ENCODE results near the gene KCNH4.
"Not testable (repeated sequence)": the region's sequence is repeated elsewhere in the genome, so short reads cannot be mapped to it uniquely, and the experiment has no call there.

The KCNH4 gene

DNA sequence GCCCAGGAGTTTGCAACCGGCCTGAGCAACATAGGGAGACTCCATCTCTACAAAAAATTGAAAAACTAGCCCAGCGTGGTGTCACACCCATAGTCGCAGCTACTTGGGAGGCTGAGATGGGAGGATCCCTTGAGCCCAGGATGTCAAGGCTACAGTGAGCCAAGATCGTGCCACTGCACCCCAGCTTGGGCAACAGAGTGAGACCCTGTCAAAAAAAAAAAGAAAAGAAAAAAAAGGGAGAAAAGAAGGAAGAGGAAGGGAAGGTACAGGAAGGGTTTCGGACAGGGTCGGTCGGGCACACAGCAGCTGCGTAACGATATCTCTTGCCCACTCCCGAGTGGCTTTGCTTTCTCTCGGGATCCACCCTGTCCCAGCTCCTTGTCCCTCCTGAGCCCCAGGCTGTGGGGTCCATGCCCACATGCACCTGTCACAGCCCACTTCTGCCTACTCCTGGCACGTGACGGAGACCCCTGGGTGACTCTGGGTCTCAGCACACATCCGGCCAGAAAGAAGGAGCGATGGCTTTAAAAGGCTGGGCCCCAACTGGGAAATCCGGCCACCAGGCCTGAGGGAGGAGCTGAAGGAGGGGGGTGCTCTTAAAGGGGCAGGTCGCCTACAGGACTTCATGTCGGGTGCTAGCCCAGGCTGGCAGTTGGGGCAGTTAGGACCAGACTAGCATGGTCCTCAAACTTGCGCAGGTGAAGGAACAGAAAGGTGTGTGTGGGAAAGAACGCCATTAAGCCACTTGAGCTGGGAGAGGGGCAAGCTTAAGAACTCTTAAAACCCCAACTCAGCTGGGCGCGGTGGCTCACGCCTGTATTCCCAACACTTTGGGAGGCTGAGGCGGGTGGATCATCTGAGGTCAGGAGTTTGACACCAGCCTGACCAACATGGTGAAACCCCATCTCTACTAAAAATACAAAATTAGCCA lies 13.3 kb upstream of the KCNH4 start, which contains the start of gene GHDC:
Gene GHDC (minus strand): TSS at position 526 of the 931 bp plus-strand sequence. CDS start 913 bp downstream, outside the sequence.
- DNase-seq = peak; percentile 81 to 83

DNA sequence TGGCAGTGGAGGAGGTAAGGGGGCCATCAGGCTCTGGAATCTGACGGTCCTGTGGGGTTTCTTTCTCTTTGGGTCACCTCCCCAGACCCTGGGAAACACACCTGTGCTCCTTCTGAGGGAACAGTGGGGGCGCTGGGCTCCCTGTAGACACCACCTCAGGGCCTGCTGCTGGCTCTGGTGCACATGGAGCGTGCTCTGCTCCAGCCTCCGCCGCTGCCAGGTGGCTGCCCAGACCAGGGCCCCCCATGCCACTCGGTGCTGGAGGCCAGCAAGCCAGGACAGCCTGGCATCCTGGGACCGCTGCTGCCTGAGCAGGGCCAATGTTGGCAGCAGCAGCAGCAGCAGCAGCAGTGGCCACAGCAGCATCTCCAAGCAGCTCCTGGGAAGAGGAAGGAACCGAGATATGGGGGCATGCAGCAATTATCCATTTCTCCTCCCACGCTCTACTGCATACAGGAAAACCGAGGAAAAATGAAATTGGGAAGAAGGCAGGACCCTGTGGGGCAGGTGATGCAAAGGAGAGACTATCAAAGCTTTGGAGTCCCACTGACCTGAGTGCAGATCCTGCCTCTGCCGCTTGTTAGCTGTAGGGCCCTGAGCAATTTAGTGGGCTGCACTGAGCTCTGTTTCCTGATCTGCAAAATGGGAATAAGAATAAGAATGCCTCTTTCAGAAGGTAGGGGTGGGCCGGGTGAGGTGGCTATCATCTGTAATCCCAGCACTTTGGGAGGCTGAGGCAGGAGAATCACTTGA lies 12.4 kb upstream of the KCNH4 start:
- no peak for DNase-seq

DNA sequence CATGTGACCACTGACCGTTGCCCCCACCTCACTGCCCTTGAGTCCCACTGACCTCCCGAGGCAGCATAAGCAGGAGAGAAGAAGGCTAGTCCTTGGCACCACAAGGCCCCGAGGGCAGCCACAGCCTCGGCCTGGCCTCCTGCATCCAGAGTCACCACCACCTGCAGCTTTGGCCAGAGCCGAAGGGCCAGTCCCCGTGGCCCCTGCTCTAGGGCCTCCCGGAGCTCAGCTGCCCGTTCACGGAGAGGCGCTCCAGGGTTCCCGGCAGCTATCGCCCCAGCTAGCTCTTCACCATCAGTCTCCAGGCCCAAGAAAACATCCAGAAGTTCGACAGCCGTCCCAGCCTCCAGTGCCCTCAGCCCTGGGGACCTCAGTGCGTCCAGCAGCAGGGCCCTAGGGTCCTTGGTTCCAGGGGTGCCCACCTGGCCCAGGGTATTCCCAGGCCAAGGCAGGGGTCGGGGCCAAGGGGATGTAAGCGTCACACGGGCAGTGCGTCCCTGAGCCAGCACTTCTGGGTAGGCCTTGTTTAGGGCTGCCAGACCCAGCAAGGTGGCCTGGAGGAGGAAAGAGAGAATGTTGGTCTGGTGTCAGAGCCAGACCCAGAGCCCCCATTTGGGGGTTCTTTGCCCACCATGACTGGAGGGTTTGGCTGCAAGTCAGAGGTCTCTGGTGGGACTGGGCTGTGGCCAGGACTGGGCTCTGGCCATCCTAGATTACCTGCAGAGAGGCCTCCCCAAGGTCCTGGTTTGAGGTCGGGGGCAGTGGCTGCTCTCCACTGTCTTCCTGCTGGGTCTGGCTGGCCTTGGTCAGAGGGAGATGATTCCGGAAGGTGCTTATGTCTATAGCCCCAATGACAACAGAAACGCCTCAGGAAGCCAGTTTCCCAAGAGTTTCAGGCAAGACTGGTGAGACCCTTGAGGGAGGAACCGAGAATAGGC lies 11.5 kb upstream of the KCNH4 start:
- no peak for DNase-seq

DNA sequence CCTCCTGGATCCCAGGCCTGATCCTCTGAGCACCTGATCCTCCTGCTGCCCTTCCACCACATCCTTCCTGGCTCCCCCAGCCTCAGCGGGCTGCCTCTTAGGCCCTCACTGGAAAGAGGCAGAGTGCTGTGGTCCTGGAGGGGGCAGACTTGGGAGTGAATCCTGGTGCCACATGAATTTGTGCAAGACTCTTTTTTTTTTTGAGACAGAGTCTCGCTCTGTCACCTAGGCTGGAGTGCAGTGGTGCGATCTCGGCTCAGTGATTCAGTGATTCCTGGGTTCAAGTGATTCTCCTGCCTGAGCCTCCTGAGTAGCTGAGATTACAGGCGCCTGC lies 10.3 kb upstream of the KCNH4 start:
- DNase-seq = no peak

DNA sequence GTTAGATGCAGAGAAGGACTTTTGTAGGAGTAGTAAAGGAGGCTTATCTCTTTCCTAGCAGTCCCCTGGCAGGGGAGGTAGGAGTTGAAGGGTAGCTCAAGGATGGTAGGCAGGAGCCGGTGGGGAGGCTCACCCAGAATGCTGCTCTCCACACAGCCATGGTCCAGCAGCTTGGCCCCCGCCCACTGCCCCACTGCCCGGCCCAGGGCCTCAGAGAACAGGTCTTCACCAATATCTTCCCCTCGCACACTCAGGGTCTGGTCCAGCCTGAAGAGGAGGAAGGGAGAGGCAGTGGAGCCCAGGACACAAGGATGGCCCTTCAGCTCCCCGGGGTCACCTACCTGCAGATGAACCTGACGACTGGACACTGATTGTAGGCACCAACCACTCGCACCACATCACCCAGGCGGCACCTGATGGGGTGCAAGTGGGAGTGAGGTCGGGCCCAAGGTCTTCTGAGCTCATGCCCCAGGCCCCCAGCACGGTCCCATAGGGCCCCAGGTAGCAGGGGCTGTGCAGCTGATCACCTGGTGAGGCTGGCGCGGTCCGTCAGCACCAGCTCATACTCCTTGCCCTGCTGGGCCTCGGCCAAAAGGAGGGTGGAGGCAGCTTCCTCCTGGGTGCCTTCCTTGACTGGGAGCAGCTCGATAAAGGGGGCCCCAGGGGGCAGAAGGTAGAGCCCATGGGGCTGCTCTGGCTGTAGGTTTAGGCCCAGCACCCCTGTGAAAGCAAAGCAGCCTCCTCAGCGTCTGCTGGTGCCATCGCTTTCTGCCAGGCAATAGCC lies 9.7 kb upstream of the KCNH4 start:
- no peak for DNase-seq

DNA sequence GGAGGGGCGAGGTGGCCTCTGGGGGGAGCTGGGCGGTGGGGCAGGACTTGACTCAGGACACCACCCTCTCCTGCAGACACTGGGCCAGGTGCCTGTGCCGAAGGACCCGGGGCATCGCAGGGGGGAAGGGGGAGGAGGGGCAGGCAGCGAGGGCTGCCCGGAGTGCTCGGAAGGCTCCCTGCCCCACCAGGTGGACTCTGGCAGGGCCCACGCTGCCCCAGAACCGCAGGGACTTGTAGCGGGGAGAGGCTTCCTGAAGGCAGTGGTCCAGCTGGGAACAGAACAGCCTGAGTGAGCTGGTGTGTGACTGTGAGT lies 8.7 kb upstream of the KCNH4 start:
- DNase-seq = no peak

DNA sequence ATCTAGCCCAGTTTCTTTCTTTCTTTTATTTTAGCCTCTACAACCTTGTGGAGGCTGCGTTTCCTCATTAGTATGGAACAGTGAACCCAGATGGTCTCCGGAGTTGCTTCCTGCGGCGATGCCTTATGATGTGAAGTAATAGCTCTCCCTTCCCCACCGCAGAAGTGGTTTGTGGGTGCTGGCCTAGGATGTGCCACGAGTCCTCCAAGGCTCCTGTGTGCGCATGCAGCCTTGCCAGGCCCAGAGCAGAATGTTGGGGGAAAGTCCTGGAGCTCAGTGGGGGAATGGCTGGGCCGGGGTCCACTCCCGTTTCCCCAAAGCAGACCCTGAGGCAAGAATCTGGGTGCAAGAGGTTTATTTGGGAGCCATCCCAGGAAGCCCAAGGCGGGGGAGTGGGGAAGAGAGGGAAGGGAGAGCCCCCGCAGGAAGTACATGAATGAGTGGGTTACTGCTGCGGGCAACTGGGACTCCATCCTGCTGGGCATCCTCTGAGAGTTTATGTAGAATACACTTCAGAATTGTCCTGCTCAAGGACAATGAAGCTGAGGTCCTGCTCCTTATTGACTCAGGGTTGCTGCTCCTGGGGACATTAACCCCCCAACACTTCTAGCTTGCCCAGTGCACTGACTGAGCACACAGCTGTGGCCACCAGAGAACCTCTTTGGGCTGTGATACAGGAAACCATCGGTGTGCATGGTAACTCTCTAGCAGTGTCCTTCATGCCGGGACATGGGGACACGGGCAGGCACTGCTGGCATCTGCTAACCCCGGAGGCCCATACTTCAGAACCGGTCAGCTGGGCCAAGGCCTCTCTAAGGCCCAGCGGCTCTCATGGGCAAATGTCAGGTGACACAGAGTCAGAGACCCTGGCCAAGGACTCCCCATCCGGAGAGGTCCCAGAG lies 8.1 kb upstream of the KCNH4 start:
- DNase-seq = peak; percentile 84

DNA sequence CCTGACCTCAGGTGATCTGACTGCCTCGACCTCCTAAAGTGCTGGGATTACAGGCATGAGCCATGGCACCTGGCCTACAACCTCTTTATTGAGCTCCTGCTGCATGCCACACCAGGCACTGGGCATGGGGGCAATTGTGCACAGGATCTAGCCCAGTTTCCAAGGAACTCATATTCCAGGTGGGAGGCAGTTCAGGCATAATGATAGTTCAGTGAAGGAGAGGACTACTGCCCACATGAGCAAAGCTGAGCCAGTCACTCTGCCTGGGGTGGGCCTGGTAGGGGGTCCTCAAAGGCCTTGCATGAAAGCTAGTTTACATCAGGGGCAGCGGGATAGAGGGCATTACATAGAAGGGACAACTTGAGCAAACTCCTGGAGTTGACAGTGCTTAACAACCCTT lies 6.9 kb upstream of the KCNH4 start:
- no peak for DNase-seq

DNA sequence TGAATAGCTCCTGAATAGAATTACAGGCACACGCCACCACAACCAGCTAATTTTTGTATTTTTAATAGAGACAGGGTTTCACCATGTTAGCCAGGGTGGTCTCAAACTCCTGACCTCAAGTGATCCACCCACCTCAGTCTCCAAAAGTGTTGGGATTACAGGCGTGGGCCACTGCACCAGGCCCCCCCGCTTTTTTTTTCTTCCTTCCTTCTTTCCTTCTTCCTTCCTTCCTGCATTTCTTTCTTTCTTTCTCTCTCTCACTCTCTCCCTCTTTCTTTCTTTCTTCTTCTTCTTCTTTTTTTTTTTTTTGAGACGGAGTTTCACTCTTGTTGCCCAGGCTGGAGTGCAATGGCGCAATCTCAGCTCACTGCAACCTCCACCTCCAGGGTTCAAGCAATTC lies 5.2 kb upstream of the KCNH4 start:
- DNase-seq = not testable (repeated sequence)

DNA sequence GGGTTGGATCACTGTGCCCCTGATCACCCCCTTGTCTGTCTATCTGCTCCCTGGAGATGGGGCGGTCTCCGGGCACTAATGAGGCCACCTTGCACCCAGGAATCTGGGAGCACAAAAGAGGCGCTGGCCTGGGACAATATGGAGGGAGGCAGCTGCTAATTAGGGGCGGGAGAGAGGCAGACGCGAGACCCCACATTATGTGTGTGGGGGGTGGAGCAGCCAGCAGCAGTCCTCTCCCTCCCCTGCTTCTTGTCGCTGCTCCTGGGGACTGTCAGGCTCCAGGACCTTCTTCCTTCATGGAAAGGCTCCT lies 4.6 kb upstream of the KCNH4 start:
- DNase-seq = no peak

DNA sequence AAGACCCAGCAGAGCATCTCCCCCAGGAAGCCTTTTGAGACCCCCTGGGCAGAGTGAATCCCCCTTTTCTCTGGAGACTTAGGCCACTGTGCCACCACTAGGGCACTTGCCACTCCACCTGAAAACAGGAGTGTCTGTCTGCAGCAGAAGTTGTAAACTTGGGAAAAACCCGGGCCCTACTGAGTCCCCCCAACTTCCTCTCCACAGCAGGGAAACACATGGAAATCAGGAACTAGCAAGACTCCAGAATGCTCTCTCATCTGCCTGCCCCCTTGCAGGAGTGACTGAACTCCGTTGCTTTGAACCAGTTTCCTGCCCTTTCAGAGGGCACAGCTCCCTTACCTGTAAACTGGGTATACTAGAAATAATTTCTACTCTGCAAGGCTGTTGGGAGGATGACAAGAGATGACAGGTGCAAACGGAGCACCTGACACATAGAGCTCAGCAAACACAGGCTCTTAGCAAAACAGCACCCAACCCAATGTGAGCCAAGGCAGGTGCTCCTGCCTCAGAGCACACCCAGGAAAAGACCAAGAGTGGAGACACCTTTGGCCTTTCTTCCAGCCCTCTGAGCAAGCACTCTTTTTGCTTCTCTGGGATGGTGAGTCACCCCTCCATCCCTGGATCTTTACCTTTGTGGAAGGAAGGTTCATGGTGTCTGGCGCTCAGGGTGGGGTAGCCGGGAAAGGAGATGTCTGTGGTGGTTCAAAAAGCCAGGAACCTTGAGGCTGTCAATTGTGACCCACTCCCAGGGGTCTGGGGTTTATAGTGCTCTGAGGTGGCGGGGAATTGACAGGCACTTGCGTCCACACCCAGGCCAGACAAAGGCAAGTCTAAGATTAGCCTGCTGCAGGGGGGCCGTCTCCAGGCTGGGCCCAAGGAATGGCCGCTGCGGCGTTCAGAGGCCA lies 4.0 kb upstream of the KCNH4 start, which contains the start of gene HCRT:
Gene HCRT (minus strand): TSS at position 740 of the 908 bp plus-strand sequence. CDS start 87 bp downstream, at position 653.
- peak; percentile 45 to 71 for DNase-seq

DNA sequence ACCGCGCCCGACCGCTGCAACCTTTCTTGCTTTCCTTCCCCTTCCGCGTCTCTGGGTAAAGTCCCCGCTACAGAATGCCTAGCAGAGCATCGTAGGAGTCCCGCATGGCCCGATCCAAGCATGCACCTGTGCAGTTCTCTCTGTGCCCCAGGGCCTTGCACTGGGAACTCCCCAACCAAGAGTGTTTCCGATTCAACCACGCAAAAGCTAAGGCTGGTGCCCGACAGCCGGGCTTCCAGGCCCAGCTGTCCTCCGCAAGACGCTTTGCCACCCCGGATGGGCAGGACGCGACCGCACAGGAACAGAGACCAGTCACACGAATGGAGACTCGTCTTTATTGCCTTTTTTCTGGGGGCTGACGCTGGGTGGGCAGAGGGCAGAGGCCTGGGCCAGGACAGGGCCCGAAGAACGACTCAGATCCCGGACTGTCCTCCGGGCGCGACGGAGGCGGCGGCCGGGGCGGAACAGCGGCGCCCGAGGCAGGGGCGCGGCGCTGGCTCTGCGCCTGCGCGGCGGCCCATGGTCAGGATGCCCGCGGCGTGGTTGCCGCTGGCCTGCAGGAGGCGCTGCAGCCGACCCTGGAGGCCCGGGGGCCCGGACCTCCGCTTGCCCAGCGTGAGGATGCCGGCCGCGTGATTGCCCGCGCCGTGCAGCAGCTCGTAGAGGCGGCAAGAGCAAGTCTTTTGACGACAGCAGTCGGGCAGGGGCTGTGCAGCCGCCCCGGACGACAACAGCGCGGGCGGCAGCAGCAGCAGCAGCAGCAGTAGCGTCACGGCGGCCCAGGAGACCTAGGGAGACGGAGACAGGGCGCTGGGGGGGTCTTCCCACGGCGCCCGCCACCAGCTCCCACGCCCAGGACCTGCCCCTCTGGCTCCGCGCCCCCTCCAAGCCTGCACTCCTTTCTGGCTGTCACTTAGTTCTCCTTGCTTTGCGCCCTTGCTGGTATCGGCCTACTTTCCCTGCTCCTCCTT lies 3.1 kb upstream of the KCNH4 start:
- DNase-seq = peak; percentile 82 to 86

DNA sequence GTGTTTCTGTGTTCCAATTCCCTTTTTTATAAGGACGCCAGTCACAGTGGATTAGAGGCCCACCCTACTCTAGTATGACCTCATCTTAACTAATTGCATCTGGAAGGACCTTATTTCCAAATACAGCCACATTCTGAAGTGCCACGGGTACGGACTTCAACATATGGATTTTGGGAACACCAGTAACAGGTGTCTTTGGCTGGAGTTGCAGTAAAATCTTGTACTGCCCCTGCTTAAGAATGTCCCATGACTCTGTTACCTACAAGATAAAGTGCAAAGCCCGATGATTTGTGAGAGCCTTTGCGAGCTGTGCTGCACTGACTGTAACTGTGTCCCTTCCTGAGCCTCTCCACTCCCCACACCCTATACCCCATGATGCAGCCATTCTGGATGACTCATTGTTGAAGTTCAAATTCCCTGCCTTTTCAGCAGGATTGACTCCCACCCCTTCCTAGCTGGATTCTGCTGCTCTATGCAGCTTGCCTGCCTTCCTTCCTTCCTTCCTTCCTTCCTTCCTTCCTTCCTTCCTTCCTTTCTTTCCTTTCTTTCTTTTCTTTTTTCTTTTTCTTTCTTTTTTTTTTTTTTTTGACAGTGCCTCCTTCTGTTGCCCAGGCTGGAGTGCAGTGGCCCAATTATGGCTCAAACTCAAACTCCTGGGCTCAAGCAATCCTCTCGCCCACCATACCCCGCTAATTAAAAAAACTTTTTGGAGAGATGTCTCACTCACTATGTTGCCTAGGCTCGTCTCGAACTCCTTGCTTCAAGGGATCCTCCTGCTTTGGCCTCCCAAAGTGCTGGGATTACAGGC lies 2.2 kb upstream of the KCNH4 start:
- DNase-seq = peak; percentile 64 to 83

DNA sequence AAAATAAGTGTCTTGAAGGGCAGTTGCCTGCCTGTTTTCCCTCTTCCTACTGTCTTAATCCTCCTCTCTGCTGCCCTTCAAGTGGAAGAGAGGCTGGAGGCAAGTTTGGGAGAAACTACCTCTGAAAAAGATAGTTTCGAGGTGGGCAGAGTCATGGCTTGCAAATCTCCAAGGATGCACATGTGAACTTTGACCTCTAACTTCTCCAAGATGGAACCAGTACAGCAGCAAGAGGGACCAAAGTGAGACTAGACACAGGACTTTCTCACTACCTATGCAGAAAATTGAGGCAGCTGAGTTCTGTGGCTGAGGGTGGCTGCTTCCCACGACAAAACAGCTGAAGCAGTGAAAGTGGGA lies 887 bp upstream of the KCNH4 start:
- no peak for DNase-seq

DNA sequence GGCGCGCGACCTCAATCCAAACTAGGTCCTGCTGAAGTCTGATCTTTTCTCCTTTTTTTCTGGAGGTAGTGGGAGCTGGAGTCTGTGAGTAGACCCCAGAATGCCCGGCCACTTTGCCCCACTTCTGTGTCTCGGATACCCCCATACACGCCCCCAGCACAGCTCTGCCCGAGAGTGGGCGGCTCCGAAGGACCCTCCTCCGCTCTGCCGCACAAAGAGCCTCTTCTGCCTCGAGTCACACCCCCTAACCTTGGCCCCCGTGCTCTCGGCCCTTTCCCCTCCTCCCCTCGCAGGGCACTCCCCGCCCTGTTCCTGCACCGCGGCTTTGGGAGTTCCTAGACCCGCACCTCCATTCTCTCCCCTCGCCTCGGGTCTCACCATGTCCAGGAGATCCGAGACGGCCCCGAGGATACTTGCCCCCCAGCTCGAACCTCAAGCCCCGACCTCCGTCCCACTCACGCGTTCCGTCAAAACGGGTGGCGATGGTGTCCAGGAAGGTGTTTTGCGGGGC lies 476 bp downstream of the KCNH4 start:
- DNase-seq = no peak

DNA sequence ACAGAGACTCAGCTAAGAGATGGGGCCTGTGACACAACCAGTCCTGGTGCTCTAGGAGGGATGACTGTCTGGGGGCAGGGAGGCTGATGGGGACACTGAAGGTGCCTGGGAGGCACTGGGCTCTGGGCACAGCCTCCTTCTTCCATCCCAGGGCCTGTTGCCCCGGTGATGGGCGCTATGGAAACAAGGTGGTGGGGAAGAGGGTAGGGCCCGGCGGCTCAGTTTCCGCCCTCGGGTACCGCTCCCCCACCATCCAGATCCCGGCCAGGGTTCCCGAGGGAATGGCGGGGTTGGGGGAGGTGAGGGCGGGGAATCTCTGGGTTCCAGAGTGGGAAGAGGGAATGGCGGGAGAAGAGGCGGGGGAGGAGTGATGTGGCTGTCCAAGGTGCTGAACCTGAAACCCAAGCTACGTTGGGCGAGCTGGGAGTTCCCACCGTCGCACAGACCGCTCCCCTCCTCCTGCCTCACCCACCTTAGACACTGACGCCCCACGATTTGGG lies 981 bp downstream of the KCNH4 start:
- peak in 1 of 2 donors; percentile 20 for DNase-seq

DNA sequence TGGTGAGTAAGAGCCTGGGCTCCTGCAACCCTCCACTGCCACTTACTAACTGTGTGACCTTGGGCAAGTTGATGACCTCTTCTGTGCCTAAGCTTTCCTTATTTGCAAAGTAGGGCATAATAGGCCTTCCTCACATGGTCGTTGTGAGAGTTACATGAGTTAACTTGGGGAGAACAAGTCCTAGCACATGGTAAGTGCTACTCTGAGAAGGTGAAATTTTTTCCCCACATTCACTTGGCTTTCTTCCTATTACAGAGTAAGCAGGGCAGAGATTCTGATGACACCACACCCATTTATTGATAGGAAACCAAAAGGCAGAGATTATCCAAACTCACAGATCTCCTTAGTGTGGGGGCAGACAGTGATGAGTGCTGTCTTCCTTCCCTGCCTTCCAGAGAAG lies 1.6 kb downstream of the KCNH4 start:
- peak in 1 of 2 donors; percentile 25 for DNase-seq

All from inflammatory macrophage (primary cell).